ENCODE measurements around the gene TMEM79. TPM values are rescaled to one million over a fixed set of nuclear protein-coding genes. Genes with fewer than 3 reads are reported as not detected.

The TMEM79 gene
- total RNA-seq, 2 experiments from 2014 or later: 10.2 to 10.5 TPM

- Mint-ChIP-seq H3K4me3 (no peak overlapping the region), H3K27me3 (peaks cover 4% of the 10 kb centered on the region), H3K27ac (no peak overlapping the region), H3K36me3 (ENCODE audit: low read depth) (peaks cover 9% of the 10 kb centered on the region), H3K9me3 (ENCODE audit: low read depth) (no peaks in the 10 kb centered on the region), H3K4me1 (peaks cover 11% of the 10 kb centered on the region)
- CTCF ChIA-PET: interaction anchor here (0.9 to 1.3 kb wide), 2 partner anchors 22 to 116 kb away, joined by 3 to 4 read pairs; no protein-coding TSS in a partner anchor
- POLR2A ChIA-PET: interaction anchor here (0.7 to 1.2 kb wide), 3 partner anchors 20 to 90 kb away, joined by 3 to 4 read pairs (median 3); no protein-coding TSS in a partner anchor
- no peak for DNase-seq
- no peak for ATAC-seq
- intact Hi-C loops (cut with DNase I, micrococcal nuclease): no loop called here
Observed at GRCh38 chr1:156246781-156247459, 37.2 kb upstream of the TMEM79 start.

GRCh38 chr1:156247460-156248322 lies 36.4 kb upstream of the TMEM79 start, which contains the start of gene PAQR6:
PAQR6 (minus strand) TSS chr1:156248056; CDS start chr1:156246731, 1,325 bp downstream.
- H3K36me3 Mint-ChIP-seq (ENCODE audit: low read depth): peaks cover 14% of the 10 kb centered on the region

GRCh38 chr1:156248323-156248683 lies 35.8 kb upstream of the TMEM79 start:
- Mint-ChIP-seq H3K27me3 (peaks cover 4% of the 10 kb centered on the region), H3K4me3 (no peak overlapping the region), H3K27ac (no peak overlapping the region), H3K4me1 (peaks cover 11% of the 10 kb centered on the region), H3K9me3 (ENCODE audit: low read depth) (no peaks in the 10 kb centered on the region), H3K36me3 (ENCODE audit: low read depth) (peaks cover 20% of the 10 kb centered on the region)
- ATAC-seq (no peak), DNase-seq (no peak)
- POLR2A ChIA-PET: interaction anchor here (1.7 kb wide), 1 partner anchor 10 kb away, joined by 3 read pairs; no protein-coding TSS in a partner anchor
- CTCF ChIA-PET: interaction anchor here (0.6 to 1.0 kb wide), 2 partner anchors 102 to 104 kb away, joined by 3 read pairs; no protein-coding TSS in a partner anchor
- intact Hi-C loops (cut with DNase I, micrococcal nuclease): no loop called here

More at GRCh38 chr1:156247460-156248322, 36.4 kb upstream of the TMEM79 start, which contains the start of gene PAQR6:
- Mint-ChIP-seq H3K4me3 (no peak within 1 kb of the TSS), H3K4me1 (peaks cover 11% of the 10 kb centered on the region), H3K27me3 (peaks cover 4% of the 10 kb centered on the region), H3K27ac (no peak within 1 kb of the TSS), H3K9me3 (ENCODE audit: low read depth) (no peaks in the 10 kb centered on the region)
- intact Hi-C loops (cut with DNase I, micrococcal nuclease): no loop called here
- no peak for DNase-seq
- POLR2A ChIA-PET: interaction anchor here (1.7 kb wide), 1 partner anchor 10 kb away, joined by 3 read pairs; no protein-coding TSS in a partner anchor
- CTCF ChIA-PET: interaction anchor here (0.6 to 1.0 kb wide), 2 partner anchors 101 to 103 kb away, joined by 3 read pairs; no protein-coding TSS in a partner anchor
- no peak for ATAC-seq

- no peak overlapping the region for H3K4me3 Mint-ChIP-seq
- intact Hi-C loops (cut with DNase I, micrococcal nuclease): no loop called here
- peaks cover 4% of the 10 kb centered on the region for H3K27me3 Mint-ChIP-seq
- POLR2A ChIA-PET: no interaction called here
- CTCF ChIA-PET: interaction anchor here (1.2 kb wide), 1 partner anchor 10 kb away, joined by 3 read pairs; no protein-coding TSS in a partner anchor
- no peak overlapping the region for H3K27ac Mint-ChIP-seq
- ATAC-seq (no peak), DNase-seq (no peak)
- H3K4me1 Mint-ChIP-seq: peaks cover 11% of the 10 kb centered on the region
- no peaks in the 10 kb centered on the region for H3K9me3 Mint-ChIP-seq (ENCODE audit: low read depth)
- peaks cover 28% of the 10 kb centered on the region for H3K36me3 Mint-ChIP-seq (ENCODE audit: low read depth)
Observed at GRCh38 chr1:156249593-156249992, 34.5 kb upstream of the TMEM79 start.

- DNase-seq (no peak), ATAC-seq (no peak)
- H3K36me3 Mint-ChIP-seq (ENCODE audit: low read depth): peaks cover 32% of the 10 kb centered on the region
- ChIA-PET CTCF (no interaction called here), POLR2A (no interaction called here)
- H3K4me3 Mint-ChIP-seq: no peak overlapping the region
- H3K4me1 Mint-ChIP-seq: no peaks in the 10 kb centered on the region
- no peaks in the 10 kb centered on the region for H3K27me3 Mint-ChIP-seq
- no peaks in the 10 kb centered on the region for H3K9me3 Mint-ChIP-seq (ENCODE audit: low read depth)
- H3K27ac Mint-ChIP-seq: no peak overlapping the region
- intact Hi-C loops (cut with DNase I, micrococcal nuclease): no loop called here
Observed at GRCh38 chr1:156251527-156251926, 32.6 kb upstream of the TMEM79 start.

- ChIA-PET POLR2A (no interaction called here), CTCF (interaction anchor here (1.0 kb wide), 1 partner anchor 20 kb away, joined by 4 read pairs; no protein-coding TSS in a partner anchor)
- intact Hi-C loops (cut with DNase I, micrococcal nuclease): no loop called here
- no peaks in the 10 kb centered on the region for H3K27me3 Mint-ChIP-seq
- peaks cover 47% of the 10 kb centered on the region for H3K36me3 Mint-ChIP-seq (ENCODE audit: low read depth)
- DNase-seq (no peak), ATAC-seq (no peak)
- peak overlapping the region; percentile 37 for H3K27ac Mint-ChIP-seq
- no peak overlapping the region for H3K4me3 Mint-ChIP-seq
- H3K4me1 Mint-ChIP-seq: no peaks in the 10 kb centered on the region
- no peaks in the 10 kb centered on the region for H3K9me3 Mint-ChIP-seq (ENCODE audit: low read depth)
Observed at GRCh38 chr1:156253634-156254033, 30.5 kb upstream of the TMEM79 start.

- no peak for ATAC-seq
- CTCF ChIA-PET: no interaction called here
- H3K4me1 Mint-ChIP-seq: peaks cover 2% of the 10 kb centered on the region
- H3K4me3 Mint-ChIP-seq: no peak overlapping the region
- POLR2A ChIA-PET: no interaction called here
- H3K9me3 Mint-ChIP-seq (ENCODE audit: low read depth): no peaks in the 10 kb centered on the region
- intact Hi-C loops (cut with DNase I, micrococcal nuclease): no loop called here
- H3K27ac Mint-ChIP-seq: no peak overlapping the region
- no peak for DNase-seq
- peaks cover 66% of the 10 kb centered on the region for H3K36me3 Mint-ChIP-seq (ENCODE audit: low read depth)
- no peaks in the 10 kb centered on the region for H3K27me3 Mint-ChIP-seq
Observed at GRCh38 chr1:156257711-156258110, 26.4 kb upstream of the TMEM79 start.

- no peak for DNase-seq
- no peaks in the 10 kb centered on the region for H3K9me3 Mint-ChIP-seq (ENCODE audit: low read depth)
- peaks cover 9% of the 10 kb centered on the region for H3K4me1 Mint-ChIP-seq
- peaks cover 66% of the 10 kb centered on the region for H3K36me3 Mint-ChIP-seq (ENCODE audit: low read depth)
- H3K27ac Mint-ChIP-seq: no peak overlapping the region
- ChIA-PET CTCF (interaction anchor here (1.2 kb wide), 1 partner anchor 10 kb away, joined by 3 read pairs; no protein-coding TSS in a partner anchor), POLR2A (interaction anchor here (0.6 kb wide), 1 partner anchor 45 kb away, joined by 3 read pairs; no protein-coding TSS in a partner anchor)
- no peak overlapping the region for H3K4me3 Mint-ChIP-seq
- no peaks in the 10 kb centered on the region for H3K27me3 Mint-ChIP-seq
- no peak for ATAC-seq
- intact Hi-C loops (cut with DNase I, micrococcal nuclease): no loop called here
Observed at GRCh38 chr1:156258859-156259258, 25.3 kb upstream of the TMEM79 start.

- H3K36me3 Mint-ChIP-seq (ENCODE audit: low read depth): peaks cover 69% of the 10 kb centered on the region
- DNase-seq (no peak), ATAC-seq (no peak)
- ChIA-PET POLR2A (no interaction called here), CTCF (interaction anchor here (0.7 to 1.3 kb wide), 4 partner anchors 11 to 192 kb away, joined by 3 to 7 read pairs (median 4); no protein-coding TSS in a partner anchor)
- intact Hi-C loops (cut with DNase I, micrococcal nuclease): loop anchor here in 1 of 2 experiments (2.0 kb wide), 1 partner anchor 17 kb away; the partner anchor contains the start of gene BGLAP
- no peaks in the 10 kb centered on the region for H3K27me3 Mint-ChIP-seq
- no peaks in the 10 kb centered on the region for H3K9me3 Mint-ChIP-seq (ENCODE audit: low read depth)
- peaks cover 9% of the 10 kb centered on the region for H3K4me1 Mint-ChIP-seq
- H3K4me3 Mint-ChIP-seq: no peak overlapping the region
- no peak overlapping the region for H3K27ac Mint-ChIP-seq
Observed at GRCh38 chr1:156259805-156260204, 24.3 kb upstream of the TMEM79 start.

- CTCF ChIA-PET: interaction anchor here (0.7 to 1.1 kb wide), 2 partner anchors 10 to 38 kb away, joined by 3 to 5 read pairs; partner anchors contain the start of gene VHLL
- intact Hi-C loops (cut with DNase I, micrococcal nuclease): loop anchor here in 1 of 2 experiments (2.0 kb wide), 1 partner anchor 18 kb away; the partner anchor contains the start of gene BGLAP
- Mint-ChIP-seq H3K4me3 (no peak overlapping the region), H3K27ac (no peak overlapping the region), H3K9me3 (ENCODE audit: low read depth) (no peaks in the 10 kb centered on the region), H3K27me3 (no peaks in the 10 kb centered on the region), H3K36me3 (ENCODE audit: low read depth) (peaks cover 78% of the 10 kb centered on the region), H3K4me1 (peaks cover 9% of the 10 kb centered on the region)
- POLR2A ChIA-PET: no interaction called here
- DNase-seq: no peak
- ATAC-seq: no peak
Observed at GRCh38 chr1:156260896-156261295, 23.2 kb upstream of the TMEM79 start.
